ENCODE results near the gene OR8D1. TPM values are rescaled to one million over a fixed set of nuclear protein-coding genes. Genes with fewer than 3 reads are reported as not detected.

The OR8D1 gene
- total RNA-seq, 2 experiments from 2014 or later: not detected

DNA sequence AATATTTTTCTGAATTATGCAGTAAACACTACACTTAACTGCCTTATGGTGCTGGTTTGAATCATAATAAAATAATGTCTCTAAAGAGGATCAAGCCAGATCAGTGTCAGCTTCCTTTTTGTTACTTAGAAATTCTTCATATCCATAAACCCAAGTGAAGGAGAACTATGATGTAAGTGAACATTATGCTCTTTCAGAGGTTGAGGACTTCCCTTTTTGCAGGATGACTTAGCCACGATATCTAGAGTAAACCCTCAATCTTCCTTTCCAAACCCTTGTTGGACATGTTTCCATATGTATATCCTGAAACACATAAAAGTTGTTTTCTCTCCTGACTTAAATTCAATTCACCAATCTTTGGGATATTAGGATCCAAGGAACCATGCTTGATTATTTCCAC, 19.1 kb downstream of the OR8D1 start:
- no peak overlapping the region for H3K27ac Mint-ChIP-seq
- H3K9me3 Mint-ChIP-seq: peaks cover 6% of the 10 kb centered on the region
- DNase-seq: no peak
- POLR2A ChIA-PET: no interaction called here
- no peaks in the 10 kb centered on the region for H3K36me3 ChIP-seq (ENCODE audit: insufficient read depth, low read length)
- TF ChIP-seq, protein P1, sequence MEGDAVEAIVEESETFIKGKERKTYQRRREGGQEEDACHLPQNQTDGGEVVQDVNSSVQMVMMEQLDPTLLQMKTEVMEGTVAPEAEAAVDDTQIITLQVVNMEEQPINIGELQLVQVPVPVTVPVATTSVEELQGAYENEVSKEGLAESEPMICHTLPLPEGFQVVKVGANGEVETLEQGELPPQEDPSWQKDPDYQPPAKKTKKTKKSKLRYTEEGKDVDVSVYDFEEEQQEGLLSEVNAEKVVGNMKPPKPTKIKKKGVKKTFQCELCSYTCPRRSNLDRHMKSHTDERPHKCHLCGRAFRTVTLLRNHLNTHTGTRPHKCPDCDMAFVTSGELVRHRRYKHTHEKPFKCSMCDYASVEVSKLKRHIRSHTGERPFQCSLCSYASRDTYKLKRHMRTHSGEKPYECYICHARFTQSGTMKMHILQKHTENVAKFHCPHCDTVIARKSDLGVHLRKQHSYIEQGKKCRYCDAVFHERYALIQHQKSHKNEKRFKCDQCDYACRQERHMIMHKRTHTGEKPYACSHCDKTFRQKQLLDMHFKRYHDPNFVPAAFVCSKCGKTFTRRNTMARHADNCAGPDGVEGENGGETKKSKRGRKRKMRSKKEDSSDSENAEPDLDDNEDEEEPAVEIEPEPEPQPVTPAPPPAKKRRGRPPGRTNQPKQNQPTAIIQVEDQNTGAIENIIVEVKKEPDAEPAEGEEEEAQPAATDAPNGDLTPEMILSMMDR (IDR thresholded peaks at IDR 0.05): no peak
- peaks cover 5% of the 10 kb centered on the region for H3K27me3 Mint-ChIP-seq
- no peaks in the 10 kb centered on the region for H3K9me3 ChIP-seq (ENCODE audit: control insufficient read depth in 1 of 2, insufficient read depth in 1 of 2, low read length in 2 of 2)
- H3K4me1 ChIP-seq (ENCODE audit: insufficient read depth, low read length): no peaks in the 10 kb centered on the region
- no peak overlapping the region for H3K4me3 Mint-ChIP-seq
- peaks cover 0 to 5% of the 10 kb centered on the region in 2 experiments for H3K27me3 ChIP-seq (ENCODE audit: control insufficient read depth in 1 of 2, insufficient read depth in 2 of 2, low read length in 2 of 2)
- H3K4me1 Mint-ChIP-seq (ENCODE audit: low read depth): no peaks in the 10 kb centered on the region
- H3K4me3 ChIP-seq (ENCODE audit: low read length): no peak overlapping the region
- CTCF ChIA-PET: no interaction called here
- intact Hi-C loops (cut with DNase I, micrococcal nuclease): no loop called here
- H3K36me3 Mint-ChIP-seq (ENCODE audit: low read depth): no peaks in the 10 kb centered on the region
- no peak overlapping the region for H3K27ac ChIP-seq (ENCODE audit: low read depth in 1 of 2, low read length in 2 of 2)
- no peak for ATAC-seq (ENCODE audit: poor library complexity)

GRCh38 chr11:124285610-124286344, 28.0 kb downstream of the OR8D1 start:
- DNase-seq (no peak), ATAC-seq (ENCODE audit: poor library complexity) (no peak)
- H3K27ac Mint-ChIP-seq: no peak overlapping the region
- Histone ChIP-seq H3K9me3 (ENCODE audit: control insufficient read depth in 1 of 2, insufficient read depth in 1 of 2, low read length in 2 of 2) (no peaks in the 10 kb centered on the region), H3K36me3 (ENCODE audit: insufficient read depth, low read length) (no peaks in the 10 kb centered on the region), H3K27me3 (ENCODE audit: control insufficient read depth in 1 of 2, insufficient read depth in 2 of 2, low read length in 2 of 2) (no peaks in the 10 kb centered on the region), H3K4me3 (ENCODE audit: low read length) (no peak overlapping the region), H3K27ac (ENCODE audit: low read depth in 1 of 2, low read length in 2 of 2) (no peak overlapping the region), H3K4me1 (ENCODE audit: insufficient read depth, low read length) (no peaks in the 10 kb centered on the region)
- CTCF ChIA-PET: no interaction called here
- POLR2A ChIA-PET: no interaction called here
- TF ChIP-seq, protein P1 (IDR thresholded peaks at IDR 0.05): no peak
- intact Hi-C loops (cut with DNase I, micrococcal nuclease): no loop called here
- peaks cover 5% of the 10 kb centered on the region for H3K9me3 Mint-ChIP-seq
- no peak overlapping the region for H3K4me3 Mint-ChIP-seq
- no peaks in the 10 kb centered on the region for H3K36me3 Mint-ChIP-seq (ENCODE audit: low read depth)
- no peaks in the 10 kb centered on the region for H3K4me1 Mint-ChIP-seq (ENCODE audit: low read depth)
- no peaks in the 10 kb centered on the region for H3K27me3 Mint-ChIP-seq

- no peak for ATAC-seq (ENCODE audit: poor library complexity)
- no peaks in the 10 kb centered on the region for H3K4me1 Mint-ChIP-seq (ENCODE audit: low read depth)
- POLR2A ChIA-PET: no interaction called here
- no peaks in the 10 kb centered on the region for H3K27me3 ChIP-seq (ENCODE audit: control insufficient read depth in 1 of 2, insufficient read depth in 2 of 2, low read length in 2 of 2)
- peaks cover 0 to 9% of the 10 kb centered on the region in 2 experiments for H3K9me3 ChIP-seq (ENCODE audit: control insufficient read depth in 1 of 2, insufficient read depth in 1 of 2, low read length in 2 of 2)
- H3K36me3 ChIP-seq (ENCODE audit: insufficient read depth, low read length): no peaks in the 10 kb centered on the region
- TF ChIP-seq, protein P1 (IDR thresholded peaks at IDR 0.05): no peak
- no peak overlapping the region for H3K27ac ChIP-seq (ENCODE audit: low read depth in 1 of 2, low read length in 2 of 2)
- H3K4me3 ChIP-seq (ENCODE audit: low read length): no peak overlapping the region
- H3K27me3 Mint-ChIP-seq: no peaks in the 10 kb centered on the region
- H3K9me3 Mint-ChIP-seq: peaks cover 6% of the 10 kb centered on the region
- DNase-seq: no peak
- no peak overlapping the region for H3K4me3 Mint-ChIP-seq
- H3K4me1 ChIP-seq (ENCODE audit: insufficient read depth, low read length): no peaks in the 10 kb centered on the region
- no peak overlapping the region for H3K27ac Mint-ChIP-seq
- CTCF ChIA-PET: no interaction called here
- intact Hi-C loops (cut with DNase I, micrococcal nuclease): no loop called here
- H3K36me3 Mint-ChIP-seq (ENCODE audit: low read depth): no peaks in the 10 kb centered on the region
Measured at GRCh38 chr11:124278261-124278660, 35.5 kb downstream of the OR8D1 start.
